HT1080 (cell line): ENCODE data around the gene RPS15A. TPM values are rescaled to one million over a fixed set of nuclear protein-coding genes. Genes with fewer than 3 reads are reported as not detected.
"Not testable (repeated sequence)": the region's sequence is repeated elsewhere in the genome, so short reads cannot be mapped to it uniquely, and the experiment has no call there.

Experiments used
- DNase-seq: peaks from one replicate; pipeline ENCODE4 v3.0.0-alpha.2; 2015; ENCODE audit warnings: low read depth
- total RNA-seq: library from RNA; depleted of rRNA; stranded (reverse); fragments of >200 nt; shearing (Covaris generic); gene quantifications from 2 replicates; pipeline ENCODE4 v1.2.3, GENCODE V29; 2014

The RPS15A gene
- total RNA-seq, 1 experiment from 2014 or later, result 1,749 TPM

- no peak for DNase-seq
These were observed 9.4 kb upstream of the RPS15A start for GRCh38 chr16:18799500-18799899.

- DNase-seq, result no peak
These were observed 7.6 kb upstream of the RPS15A start for GRCh38 chr16:18797746-18798145.

GRCh38 chr16:18796377-18796776 lies 6.2 kb upstream of the RPS15A start:
- DNase-seq, result no peak

GRCh38 chr16:18792836-18793433 lies 2.8 kb upstream of the RPS15A start:
- no peak for DNase-seq

GRCh38 chr16:18789515-18789849 lies 652 bp downstream of the RPS15A start:
- DNase-seq, result no peak

- no peak for DNase-seq
These were observed 1.2 kb downstream of the RPS15A start for GRCh38 chr16:18788828-18789514.

GRCh38 chr16:18784917-18785623 lies 5.1 kb downstream of the RPS15A start:
- no peak for DNase-seq

- DNase-seq, result no peak
These were observed 6.4 kb downstream of the RPS15A start for GRCh38 chr16:18783430-18784341.

- DNase-seq, result no peak
These were observed 7.3 kb downstream of the RPS15A start for GRCh38 chr16:18782697-18783429.

GRCh38 chr16:18781232-18781631 lies 8.9 kb downstream of the RPS15A start:
- not testable (repeated sequence) for DNase-seq

- DNase-seq, result not testable (repeated sequence)
These were observed 9.6 kb downstream of the RPS15A start for GRCh38 chr16:18780460-18781026.

GRCh38 chr16:18777664-18778063 lies 12.5 kb downstream of the RPS15A start:
- DNase-seq, result not testable (repeated sequence)

GRCh38 chr16:18776334-18776733 lies 13.8 kb downstream of the RPS15A start:
- DNase-seq, result not testable (repeated sequence)

GRCh38 chr16:18774651-18775050 lies 15.5 kb downstream of the RPS15A start:
- DNase-seq, result not testable (repeated sequence)

GRCh38 chr16:18772171-18772570 lies 18.0 kb downstream of the RPS15A start:
- not testable (repeated sequence) for DNase-seq

- DNase-seq, result not testable (repeated sequence)
These were observed 19.7 kb downstream of the RPS15A start for GRCh38 chr16:18770336-18770962.

GRCh38 chr16:18767217-18767616 lies 22.9 kb downstream of the RPS15A start:
- DNase-seq, result not testable (repeated sequence)

- DNase-seq, result not testable (repeated sequence)
These were observed 27.4 kb downstream of the RPS15A start for GRCh38 chr16:18762713-18763112.

GRCh38 chr16:18759598-18760520 lies 30.3 kb downstream of the RPS15A start:
- not testable (repeated sequence) for DNase-seq
